OCI-M2 (cell line): ENCODE measurements around the gene TMEM132A.
"Not testable (repeated sequence)": the region's sequence is repeated elsewhere in the genome, so short reads cannot be mapped to it uniquely, and the experiment has no call there.

Experiments
- DNase-seq: peaks from one replicate; lab custom pipeline; 2025; ENCODE audit not compliant: unreplicated experiment; lab: John Stamatoyannopoulos, UW

Gene TMEM132A

DNA sequence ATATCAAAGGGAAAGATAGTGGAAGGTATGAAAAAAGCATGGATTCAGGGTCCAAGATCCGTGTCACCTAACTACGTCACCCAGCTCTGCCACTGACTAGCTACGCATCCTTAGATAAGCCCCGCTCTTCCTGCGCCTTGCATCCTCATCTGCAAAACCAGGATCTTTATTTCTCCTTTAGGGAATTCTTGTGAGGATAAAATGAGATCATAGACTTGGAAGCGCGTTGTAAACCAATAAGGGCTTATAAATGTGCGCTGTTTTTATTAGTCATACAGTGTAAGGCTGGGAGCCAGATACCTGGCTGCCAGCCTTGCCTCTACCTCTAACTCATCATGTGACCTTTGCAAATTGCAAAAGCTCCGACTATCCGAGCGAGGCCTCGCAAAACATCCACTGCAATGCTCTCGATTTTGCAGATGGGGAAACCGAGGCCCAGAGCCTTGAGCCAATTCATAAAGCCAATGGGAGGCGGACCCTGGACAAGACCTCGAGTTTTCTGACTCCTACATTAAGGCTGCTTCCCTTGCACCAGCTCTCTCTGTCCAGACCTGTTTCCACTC is 18.6 kb upstream of the TMEM132A start:
- DNase-seq = no peak

DNA sequence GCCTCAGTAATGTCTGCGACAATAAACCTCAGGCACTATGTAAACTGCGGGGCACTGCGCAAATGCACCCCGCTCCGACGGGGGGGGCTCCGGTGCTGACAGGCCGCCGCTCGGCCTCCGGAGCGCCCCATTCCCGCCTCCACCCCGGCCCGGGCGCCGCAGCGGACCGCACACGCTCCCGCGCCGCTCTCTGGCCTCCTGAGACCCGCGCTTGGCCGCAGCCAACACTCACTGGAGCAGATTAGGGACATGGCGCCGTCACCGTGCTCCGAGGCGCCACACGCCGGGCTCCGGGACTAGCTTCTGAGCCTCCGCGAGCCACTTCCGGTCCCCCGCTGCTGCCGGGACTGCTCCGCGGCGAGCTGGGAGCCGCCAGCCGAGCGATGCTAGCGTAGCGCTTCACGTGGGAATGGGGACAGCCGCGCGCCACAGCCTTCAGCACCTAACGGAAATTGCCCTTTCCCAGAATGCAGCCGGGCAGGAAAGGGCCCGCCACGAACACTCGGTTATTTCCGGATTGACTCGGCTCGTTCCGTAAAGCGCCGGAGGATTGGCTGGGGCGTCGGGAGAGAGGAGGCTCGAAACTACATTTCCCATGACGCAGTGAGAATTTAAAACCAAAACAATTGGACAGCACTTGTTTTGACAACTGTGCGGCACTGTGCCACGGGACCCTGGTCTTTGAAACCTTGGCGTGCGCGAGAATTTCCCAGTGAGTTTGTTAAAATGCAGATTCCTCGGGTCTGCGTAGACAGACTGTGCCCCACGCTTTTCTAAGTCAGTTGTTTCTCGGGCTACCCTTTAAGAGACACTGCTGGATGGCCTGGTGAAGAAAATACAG is 17.9 kb upstream of the TMEM132A start, which contains the start of gene PRPF19:
TSS of gene PRPF19 (minus strand) at position 454 of the 841 bp plus-strand sequence. CDS start at position 251, 203 bp downstream.
- DNase-seq = peak; percentile 84

DNA sequence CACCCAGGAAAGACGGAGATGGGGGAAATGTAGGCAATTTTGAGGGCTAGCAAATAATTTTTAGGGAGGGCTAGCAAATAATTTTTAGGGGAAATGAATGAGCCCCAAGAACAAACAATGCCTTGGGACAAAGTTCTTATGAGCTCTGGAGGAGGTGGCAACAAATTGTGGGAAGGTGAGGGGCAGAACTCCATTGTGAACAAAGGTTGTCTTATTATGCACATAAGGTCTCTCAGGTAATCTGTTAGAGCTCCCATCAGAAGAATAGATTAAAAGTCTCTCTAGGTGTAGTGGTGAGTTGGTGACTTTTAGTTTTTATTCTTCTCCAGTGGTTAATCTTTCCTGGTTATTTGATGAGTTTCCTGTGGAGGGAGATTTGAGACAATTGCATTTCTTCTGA is 15.5 kb upstream of the TMEM132A start:
- DNase-seq = no peak

DNA sequence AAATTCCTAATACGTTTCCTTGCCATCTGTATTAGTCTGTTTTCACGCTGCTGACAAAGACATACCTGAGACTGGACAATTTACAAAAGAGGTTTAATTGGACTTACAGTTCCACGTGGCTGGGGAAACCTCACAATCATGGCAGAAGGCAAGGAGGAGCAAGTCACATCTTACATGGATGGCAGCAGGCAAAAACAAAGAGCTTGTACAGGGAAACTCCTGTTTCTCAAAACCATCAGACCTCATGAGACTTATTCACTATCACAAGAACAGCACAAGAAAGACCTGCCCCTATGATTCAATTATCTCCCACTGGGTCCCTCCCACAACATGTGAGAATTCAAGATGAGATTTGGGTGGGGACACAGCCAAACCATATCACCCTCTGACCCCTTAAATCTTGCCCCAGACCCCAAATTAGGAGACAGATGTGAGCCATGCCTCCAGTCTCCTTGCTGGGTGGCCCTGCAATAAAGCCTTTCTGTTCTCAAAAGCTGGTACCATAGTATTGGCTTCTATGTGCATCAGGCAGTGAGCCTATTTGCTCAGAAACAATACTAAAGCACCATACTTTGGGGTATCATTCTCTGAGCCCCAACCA is 14.5 kb upstream of the TMEM132A start:
- DNase-seq = not testable (repeated sequence)

DNA sequence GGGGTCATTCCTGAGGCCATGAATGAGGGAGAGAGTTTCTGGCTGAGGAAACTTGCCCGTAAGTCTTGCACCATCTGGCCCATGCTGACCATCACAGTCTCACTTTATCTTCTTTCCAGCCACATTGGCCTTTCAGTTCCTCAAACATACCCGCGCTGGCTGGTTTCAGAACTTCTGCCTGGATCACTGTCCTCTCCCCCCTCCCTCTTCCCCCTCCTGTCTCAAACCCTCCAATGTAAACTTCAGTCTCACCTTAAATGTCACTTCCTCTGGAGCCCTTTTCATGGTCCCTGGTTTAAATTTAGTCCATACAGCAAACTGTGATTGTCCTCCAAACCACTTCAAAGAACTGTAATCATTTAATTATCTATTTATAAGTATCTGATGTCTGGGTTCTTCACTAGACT is 14.0 kb upstream of the TMEM132A start:
- DNase-seq = no peak

DNA sequence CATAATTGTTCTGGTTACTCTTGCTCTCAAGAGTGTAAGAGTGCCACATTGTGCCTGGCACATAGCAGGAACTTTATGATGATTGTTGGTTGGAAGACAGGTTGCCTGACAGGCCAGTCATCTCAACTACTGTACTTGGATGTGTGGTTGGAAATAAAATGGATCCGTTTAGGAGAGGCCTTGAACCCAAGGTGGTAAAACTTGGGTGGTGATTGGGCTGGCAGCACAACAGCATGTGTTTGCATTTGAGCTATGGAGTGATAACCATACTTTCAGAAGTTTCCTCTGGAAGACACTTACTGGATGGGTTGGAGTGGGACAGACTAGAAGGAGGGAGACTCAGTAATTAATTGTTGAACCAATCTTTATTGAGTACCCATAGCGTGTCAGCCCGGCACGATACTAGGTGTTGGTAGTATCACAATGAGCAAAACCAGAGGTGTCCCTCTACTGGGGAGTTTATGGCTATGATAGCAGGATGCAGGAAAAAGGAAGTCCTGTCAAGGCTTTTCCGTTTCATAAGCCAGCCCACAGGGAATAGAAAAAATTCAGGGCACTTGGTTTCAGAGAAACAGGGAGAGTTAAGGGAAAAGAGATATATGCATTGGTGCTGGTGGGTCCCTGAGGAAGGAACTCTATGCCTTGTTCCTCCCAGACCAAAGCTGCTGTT is 13.4 kb upstream of the TMEM132A start:
- no peak for DNase-seq

DNA sequence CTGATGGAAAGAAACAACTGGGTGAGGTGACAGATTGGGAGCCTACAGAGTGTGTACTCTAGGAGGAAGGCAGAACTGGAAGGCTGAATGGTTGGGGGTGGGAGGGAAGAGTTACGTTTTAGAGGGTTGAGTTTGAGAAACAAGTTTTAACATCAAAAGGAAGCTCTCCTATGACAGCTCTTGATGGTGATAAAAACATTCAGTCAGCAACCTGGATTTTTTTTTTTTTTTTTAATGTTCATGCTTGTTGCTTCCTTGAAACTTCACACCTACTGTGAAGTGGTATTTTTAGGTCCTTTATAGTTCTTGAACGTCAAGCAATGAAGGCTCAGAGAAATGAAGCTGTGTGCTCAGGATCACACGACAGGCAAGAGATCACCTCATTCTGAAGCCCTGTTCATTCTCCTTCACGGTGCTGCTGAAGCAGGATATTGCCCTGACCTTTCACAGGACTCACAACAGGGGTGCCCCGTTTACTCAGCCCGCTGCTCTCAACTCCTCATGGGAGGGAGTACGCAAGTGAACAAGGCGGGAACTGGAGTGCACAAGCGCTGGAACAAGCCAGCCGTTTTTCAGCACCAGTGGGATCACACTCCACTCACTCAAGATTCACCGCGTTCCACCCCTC is 11.9 kb upstream of the TMEM132A start:
- no peak for DNase-seq

DNA sequence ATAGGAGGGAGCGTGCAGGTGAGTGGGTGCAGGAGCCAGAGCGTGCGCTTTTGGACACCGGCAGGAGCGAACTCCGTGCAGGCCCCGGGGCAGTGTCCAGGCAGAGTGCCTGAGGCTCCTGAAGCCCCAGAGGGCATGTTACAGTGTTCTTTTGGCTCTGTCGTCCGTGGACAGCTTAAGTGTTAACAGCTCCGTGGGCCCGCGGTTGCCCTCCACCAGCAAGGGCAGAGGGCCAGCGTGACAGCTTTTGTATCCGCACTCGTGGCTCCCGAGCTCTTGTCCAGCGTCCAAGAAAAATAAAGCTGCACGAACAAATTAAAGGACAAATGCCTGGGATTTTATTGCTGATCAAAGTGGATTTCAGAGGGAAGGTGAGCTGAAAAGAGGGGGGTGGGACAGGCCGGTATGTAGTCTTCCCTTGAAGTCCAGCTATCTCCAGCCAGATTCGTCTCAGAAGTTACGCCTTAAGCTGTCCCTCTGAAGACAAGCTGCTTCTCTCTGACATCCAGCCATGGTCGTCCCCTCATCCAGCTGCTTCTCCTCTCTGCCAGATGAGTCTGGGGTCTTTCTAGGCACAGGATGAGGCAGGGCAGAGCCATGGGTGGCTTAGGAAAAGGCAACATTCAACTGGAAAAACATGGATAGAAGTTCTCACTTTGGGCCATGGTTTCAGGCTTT is 11.3 kb upstream of the TMEM132A start:
- no peak for DNase-seq

DNA sequence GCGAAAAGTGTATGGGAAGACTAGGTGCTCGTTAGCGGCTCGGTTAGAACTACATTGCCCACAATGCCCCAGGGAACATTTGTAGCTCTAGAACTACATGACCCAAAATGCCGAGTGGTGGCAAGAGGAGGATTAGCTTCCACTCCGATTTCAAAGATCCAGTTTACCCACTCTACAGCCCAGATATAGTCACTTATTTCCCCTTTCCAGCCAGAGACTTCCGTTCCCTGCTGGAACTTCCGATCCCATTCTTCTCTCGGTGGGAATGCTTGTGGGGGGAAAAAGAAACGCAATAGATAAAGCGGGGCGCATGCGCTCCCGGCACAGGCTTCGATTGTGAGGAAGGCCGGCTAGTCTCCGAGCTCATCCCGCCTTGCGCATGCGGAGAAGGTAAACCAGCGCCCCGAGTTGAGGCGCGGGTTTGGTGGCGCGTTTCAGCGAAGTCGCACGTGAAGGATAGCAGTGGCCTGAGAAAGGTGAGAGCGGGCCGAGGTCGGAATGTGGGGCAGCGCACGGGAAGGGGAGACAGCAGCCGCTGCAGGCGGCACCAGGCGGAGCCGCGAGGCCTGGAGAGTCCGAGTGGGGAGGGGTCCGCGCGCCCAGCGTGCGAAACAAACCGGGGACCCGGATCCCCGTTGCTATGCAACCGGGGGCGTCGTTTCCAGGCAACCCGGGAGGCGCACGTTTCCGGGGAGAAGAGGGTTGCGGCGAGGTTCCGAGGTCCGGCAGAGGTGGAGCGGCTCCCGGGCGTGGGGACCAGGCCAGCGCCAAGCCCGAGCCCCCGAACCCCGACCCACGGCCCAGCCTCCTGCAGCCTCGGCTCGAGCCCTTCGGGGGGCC is 10.2 kb upstream of the TMEM132A start, which contains the start of gene TMEM109:
TSS of gene TMEM109 (plus strand) at position 366 of the 840 bp plus-strand sequence. CDS start 5,536 bp downstream, outside the sequence.
- peak; percentile 52 for DNase-seq

DNA sequence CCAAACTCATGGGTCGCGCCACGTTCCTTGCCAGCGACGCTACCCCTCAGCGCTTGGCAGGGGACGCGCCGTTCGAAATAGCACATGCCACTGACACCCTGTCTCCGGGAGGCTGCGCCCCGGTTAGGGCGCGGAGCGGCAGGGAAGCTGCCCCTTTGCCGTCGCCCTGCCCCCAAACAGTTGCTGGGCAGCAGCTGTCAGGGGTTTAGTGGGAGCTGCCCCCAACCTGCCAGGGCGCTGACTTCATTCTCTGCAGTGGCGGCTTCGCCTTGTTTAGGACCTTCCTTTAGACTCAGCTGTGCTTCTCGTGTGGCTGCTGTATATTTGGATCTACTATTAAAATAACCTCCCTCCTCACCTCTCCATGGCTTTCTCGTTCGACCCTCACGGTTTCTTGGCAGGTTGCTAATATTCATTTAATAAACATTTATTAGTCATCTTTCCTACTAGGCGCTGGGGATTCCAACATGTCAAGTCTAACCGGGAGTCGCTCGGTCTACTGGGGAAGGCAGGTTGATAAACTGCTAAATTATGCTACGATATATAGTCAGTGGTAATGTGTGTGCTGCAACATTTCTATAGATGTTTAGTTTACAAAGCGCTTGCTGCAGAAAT is 9.5 kb upstream of the TMEM132A start:
- DNase-seq = no peak

DNA sequence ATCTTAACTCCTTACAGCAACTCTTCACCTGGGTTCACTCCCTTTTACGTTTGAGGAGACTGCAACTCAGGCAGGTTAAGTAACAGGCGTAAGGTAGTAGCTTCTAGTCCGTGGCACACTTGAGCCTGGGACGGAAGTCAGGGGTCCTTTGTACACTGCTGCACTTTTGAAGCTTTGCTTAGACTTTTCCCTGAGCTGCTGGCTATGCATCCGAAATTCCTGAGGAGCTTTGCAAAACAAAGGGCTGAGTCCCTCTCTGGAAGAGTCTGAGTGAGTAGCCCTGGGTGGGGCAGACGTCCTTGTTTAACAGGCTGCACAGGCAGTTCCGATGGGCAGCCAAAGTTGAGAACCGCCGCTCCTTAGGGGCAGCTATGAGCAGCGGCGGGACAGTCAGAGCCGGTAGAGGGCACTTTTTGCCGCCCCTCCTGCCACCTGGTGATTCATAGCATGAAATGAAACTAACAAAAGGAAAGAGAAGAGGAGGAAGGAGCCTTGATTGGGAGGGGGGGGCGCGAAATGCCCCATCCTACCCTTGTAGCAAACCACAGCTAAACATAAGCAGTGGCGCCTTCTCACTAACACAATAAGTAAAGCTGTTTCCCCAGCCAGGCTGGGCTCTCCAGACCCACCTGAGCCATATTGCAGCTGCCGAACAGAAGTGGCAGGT is 8.9 kb upstream of the TMEM132A start:
- DNase-seq = no peak

DNA sequence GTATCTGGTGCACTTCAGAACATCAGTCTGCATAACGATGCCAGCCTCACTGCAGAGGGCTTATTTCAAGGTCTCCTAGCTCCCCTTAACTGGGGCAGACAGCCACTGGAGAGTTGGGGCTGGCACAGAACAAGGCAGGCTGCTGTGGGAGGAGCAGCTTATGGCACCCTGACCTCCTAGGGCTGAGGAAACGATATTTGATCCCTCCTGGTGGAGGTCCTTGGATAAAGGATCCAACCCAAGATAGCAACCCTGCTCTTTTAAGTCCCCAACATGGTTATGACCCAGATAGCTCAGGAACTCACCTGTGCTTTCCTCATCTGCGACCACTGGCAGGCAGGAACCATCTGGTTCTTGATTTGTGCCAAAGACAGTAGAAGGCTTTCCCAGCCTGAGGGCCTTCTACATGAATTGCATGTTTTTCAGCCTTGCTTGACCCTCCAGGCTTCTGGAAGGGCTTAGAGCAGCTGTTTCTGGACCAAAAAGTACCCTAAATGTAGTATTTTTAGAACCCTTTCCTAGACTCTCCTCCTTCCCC is 7.5 kb upstream of the TMEM132A start:
- no peak for DNase-seq

DNA sequence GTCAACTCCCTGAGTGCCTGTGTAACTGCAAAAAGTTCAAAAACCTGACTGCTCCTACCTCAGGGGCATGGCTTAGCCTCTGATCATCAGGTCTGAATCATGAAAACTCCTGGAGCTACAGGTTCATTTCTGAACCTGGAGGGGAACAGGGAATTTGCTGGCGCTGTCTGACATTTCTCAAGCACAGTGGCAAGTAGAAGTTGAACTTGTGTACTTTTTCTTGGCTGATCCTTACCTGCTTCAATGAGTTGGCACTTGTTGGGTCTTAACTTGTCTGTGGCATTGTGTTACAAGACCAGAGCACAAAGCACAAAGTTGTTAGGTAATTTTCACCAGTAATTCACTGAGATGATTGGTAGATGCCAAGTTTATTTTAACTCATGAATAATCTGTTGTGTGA is 7.0 kb upstream of the TMEM132A start:
- DNase-seq = no peak

DNA sequence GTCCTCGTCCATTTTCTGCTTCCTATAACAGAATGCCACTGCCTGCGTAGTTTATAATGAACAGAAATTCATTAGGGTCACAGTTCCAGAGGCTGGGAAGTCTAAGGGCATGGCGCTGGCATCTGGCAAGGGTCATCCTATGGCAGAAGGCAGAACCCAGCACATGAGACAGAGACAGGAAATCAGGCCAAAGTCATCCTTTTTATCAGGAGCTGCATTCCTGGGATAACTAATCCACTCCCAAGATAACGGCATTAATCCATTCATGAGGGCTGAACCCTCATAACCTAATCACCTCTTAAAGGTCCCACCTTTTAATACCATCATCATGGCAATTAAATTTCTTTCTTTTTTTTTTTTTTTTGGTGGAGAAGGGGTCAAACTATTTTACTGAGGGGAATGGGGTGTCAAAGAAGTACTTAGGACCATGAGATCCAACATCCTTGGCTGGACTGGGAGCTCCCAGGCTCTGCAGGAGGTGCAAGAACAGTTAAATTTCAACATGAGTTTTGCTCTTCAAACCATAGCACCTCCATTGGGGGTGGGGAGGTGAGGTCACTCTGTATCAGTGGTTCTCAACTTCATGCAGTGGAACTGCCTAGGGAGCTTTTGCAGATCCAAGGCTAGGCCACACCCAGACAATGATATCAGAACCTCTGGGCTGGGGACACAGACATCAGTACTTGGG is 5.9 kb upstream of the TMEM132A start:
- DNase-seq = no peak

DNA sequence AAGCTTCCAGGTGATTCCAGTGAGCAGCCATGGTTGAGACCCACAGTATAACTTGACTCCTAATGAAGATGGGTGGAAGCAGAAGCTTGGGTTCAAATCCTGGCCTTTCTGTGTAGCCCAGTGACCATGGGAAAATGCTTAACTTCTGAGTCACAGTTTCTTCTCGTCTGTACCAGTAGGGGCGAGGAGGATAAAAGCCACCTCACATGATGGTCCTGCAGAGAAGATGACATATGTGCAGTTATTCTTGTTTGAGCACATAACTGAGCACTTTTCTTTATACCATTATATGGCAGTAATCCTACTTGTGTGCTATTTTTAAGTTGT is 5.4 kb upstream of the TMEM132A start:
- no peak for DNase-seq

DNA sequence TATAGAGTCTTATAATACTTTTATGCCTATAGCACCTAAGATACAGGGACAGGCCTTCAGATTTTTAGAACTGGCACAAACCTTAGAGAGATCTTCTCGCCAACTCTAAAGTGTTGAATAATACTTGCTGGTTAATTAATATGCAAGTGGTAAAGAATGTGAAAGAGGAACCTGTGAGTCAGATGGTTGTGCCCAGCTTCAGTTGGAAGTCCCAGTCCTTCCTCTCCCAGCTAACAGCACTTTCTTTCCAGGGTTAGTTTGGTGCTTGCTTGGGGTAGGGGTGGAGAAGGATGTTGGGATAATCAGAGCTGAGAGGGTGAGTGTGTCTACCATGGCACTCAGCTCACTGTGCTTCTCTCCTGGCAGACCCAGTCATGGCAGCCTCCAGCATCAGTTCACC is 4.9 kb upstream of the TMEM132A start:
- no peak for DNase-seq

DNA sequence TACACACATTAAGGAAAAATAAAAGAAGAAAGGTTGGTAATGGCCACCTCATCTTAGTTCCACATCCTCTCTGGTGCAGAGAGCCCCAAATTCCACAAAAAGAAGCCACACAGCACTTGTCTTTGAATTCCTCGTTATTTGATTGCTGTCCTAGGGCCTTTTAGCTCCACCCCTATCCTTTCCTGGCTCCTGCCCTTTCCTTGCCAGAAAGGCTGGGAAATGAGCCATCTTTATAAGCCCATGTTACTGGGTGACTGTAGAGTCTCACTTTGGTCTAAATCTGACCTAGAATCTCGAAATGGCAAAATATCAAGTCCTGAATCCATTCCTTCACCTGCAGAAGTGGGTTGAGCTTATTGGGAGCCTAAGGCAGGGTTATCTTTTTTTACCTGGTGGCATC is 4.3 kb upstream of the TMEM132A start:
- no peak for DNase-seq

DNA sequence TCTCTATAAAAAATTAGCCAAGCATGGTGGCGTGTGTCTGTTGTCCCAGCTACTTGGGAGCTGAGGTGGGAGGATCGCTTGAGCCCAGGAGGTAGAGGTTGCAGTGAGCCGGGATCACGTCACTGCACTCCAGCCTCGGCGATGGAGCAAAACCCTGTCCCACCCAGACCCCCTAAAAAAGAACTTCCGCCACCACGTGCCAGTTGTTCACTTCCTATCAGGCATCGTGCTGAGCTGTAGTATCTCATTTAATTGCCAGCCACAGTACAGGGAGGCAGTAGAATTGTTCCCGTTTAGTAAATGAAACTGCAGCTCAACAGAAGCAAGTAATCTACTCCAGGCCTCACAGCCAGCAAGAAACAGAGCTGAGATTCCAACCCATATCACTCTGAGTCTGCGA is 3.0 kb upstream of the TMEM132A start:
- DNase-seq = no peak
